CMK (cell line): ENCODE data around the gene PGLYRP1.
A peak's percentile ranks its signal among the peaks of the same experiment; 100 is the strongest.

Experiments used
- DNase-seq: peaks from one replicate; pipeline ENCODE4 v3.0.0-alpha.2; 2010; ENCODE audit warnings: low read depth

The PGLYRP1 gene

GRCh38 chr19:46032597-46033025 lies 9.8 kb upstream of the PGLYRP1 start:
- no peak for DNase-seq

DNA sequence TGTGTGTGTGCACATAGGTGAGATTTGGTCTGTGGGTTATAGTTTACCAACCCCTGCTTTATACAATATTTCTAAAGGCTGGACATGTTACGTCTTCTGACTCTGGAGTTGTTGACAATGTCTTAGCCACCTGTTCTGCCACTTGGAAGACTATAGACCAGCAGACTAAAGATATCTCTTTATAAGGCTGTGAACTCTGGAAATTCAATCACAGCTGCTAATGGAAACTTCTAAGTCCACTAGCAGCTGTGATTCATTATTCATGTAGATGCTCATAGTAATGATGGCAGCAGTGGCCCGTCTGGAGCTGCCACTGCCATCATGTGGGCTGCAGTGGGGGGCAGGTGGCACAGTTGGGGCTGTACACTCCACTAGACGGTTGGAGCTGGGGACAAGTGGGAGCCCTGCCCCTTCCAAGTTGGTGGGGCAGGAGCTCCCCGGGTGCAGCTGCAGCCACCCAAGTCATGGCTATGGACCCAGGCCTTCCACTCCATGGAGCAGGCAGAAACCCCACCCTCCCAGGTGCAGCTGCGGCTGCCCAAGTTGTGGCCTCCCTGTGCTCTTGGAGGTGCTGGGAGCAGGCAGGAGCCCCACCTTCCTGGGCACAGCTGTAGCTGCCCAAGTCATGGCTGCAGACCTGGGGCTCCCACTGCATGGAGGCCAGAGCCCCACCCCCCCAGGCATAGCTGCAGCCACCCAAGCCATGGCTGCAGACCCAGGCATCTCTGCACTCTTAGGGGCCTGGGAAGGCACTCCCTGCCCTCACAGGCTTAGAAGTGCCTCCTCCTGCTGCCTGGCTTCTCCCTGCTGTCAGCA lies 9.1 kb upstream of the PGLYRP1 start:
- no peak for DNase-seq

DNA sequence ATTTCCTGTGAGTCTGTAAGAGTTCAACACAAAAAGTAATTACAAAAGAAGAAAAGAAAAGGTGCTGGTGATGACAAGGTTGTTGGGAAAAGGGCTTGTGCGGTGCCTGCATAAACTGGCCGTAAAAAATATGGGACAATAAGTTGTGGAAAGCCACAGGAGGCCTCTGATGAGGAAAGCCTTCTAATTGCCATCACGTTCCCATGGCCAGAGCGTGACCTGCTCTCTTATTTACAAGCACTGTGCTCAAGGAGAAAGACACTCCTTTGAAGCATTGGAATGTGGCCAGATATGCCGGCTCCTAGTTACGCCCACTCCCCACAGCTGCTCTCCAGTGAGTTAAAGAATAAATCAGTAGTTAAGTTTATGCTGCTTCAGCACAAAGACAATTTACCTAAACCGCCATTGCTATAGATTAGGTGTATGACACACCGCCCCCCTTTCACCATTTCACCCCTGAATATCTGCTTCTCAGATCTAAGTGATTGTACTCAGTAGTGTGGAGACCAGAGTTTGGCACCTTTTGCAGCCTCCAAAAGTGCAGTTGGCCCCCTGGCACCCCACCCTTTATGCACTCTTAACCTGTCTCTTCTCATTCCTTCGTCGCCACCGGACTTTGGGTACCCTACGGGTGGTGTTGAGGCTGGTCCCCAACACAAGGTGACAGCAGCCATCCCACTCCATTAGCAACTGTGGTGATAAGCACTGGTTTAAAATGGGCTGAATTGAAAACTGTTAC lies 8.1 kb upstream of the PGLYRP1 start:
- DNase-seq: no peak

GRCh38 chr19:46025835-46026234 lies 3.0 kb upstream of the PGLYRP1 start:
- no peak for DNase-seq

GRCh38 chr19:46023311-46023779 lies 492 bp upstream of the PGLYRP1 start:
- no peak for DNase-seq

DNA sequence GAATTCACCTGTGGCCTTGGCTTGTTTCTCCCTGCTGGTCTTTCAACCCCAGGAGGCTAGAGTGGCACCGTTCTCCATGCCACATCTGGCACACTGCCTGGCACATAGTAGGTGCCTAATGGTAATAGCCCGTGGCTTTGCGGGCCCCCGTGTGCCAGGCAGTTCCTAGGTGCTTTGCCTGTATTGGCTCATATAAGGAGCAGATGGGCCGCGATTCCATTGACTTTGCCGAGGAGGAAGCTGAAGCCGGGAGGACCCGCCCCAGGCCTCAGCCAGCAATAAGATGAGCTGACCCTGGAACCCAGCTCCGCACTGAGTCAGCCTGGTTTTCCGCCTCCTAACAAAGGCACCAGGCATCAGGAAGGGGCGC lies 807 bp downstream of the PGLYRP1 start:
- no peak for DNase-seq

GRCh38 chr19:46021531-46022041 lies 1.3 kb downstream of the PGLYRP1 start:
- no peak for DNase-seq

- no peak for DNase-seq
Measured at GRCh38 chr19:46020819-46021125, 2.1 kb downstream of the PGLYRP1 start.

- DNase-seq: no peak
Measured at GRCh38 chr19:46019270-46019669, 3.6 kb downstream of the PGLYRP1 start.

DNA sequence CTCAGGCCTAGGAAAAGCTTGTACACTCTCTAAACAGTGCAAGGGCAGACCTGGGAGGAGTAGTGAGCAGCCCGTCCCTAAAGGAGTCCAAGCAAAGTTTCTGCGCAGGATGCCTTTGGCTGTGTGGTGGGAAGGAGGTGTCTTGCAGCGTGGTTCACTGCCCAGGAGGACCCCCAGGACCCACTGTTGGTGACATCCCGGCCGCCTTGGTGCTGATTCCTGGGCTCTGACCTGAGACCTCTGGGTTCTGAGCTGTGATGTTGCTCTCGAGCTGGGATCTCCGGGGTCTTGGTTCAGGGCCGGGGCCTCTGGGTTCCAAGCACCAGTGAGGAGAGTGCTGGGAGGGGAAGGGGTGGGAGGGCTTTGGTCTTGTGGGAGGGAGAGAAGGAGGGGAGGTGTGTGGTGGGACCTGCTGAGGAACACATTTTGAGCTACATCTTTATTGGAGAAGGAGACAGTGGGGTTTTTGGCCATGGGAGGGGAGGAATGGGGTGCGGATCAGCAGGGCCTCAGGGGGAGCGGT lies 4.1 kb downstream of the PGLYRP1 start:
- DNase-seq: no peak

GRCh38 chr19:46017874-46018675 lies 4.8 kb downstream of the PGLYRP1 start:
- no peak for DNase-seq

DNA sequence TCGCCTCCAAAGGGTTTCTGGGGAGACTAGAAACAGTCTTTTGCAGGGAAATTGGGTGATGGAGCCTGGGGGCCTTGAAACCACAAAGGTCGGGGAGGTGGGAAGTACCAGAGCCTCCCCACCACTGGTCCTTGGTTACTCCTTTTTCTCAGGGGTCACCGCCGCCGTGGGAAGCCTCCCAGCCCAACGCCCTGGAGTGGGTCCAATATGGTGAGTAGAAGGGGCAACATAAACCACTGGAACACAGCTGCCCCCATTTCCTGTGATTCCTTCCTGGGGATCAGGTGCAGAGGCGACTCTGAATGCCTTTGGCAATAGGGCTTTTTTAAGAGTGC lies 5.8 kb downstream of the PGLYRP1 start:
- DNase-seq: no peak

- DNase-seq: peak; percentile 55
Measured at GRCh38 chr19:46016426-46017094, 6.3 kb downstream of the PGLYRP1 start.

DNA sequence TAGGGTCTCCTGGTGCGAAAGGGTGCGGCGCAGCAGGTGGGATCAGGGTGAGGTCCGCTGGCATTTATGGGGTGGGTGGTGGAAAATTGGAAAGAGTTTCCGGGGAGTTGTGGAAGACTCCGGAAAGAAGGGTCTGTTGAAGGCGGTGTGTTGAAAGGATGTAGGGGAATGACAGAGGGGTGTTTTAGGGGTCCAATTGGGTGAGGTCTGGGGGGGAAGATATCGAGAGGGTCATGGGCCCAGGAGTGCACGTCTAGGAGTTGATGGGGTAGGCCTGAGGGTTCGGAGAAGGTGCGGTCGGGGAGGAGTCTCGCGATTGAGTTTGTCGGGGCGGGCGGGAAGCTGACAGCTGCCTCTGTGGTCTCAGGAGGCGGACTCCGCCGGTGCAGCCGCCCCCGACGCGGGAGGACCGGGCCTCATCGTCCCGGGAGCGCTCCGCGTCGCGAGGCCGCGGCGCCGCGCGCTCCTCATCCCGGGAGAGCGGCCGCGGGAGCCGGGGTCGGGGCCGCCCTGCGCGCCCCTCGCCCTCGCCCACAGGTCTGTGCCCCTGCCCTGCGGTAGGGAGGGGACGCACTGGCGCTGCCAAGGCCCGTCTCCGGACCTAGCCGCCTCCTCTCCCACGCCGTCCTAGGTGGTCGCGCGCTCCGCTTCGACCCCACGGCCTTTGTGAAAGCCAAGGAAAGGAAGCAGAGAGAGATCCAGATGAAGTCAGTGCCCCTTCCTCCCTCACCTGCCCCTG lies 7.0 kb downstream of the PGLYRP1 start:
- DNase-seq: no peak

- DNase-seq: no peak
Measured at GRCh38 chr19:46014941-46015686, 7.7 kb downstream of the PGLYRP1 start.

DNA sequence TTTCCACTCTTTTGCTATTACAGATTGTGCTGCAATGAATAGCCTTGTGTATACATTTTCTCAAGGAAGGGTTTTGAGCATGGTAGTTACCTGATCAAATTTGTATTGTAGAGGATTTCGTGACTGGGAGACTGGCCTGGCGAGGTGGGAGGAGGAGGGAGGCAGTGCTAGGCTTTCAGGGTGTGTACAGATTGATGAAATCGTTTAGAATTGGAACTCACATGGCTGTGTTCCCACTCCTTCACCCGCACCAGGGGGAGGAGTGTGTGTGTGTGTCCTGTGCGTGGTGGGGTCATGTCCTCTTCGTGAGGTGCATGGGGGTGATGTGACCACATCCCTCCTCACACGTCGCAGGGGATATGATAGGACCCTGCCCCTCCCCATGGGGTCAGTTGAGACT lies 8.3 kb downstream of the PGLYRP1 start:
- no peak for DNase-seq

DNA sequence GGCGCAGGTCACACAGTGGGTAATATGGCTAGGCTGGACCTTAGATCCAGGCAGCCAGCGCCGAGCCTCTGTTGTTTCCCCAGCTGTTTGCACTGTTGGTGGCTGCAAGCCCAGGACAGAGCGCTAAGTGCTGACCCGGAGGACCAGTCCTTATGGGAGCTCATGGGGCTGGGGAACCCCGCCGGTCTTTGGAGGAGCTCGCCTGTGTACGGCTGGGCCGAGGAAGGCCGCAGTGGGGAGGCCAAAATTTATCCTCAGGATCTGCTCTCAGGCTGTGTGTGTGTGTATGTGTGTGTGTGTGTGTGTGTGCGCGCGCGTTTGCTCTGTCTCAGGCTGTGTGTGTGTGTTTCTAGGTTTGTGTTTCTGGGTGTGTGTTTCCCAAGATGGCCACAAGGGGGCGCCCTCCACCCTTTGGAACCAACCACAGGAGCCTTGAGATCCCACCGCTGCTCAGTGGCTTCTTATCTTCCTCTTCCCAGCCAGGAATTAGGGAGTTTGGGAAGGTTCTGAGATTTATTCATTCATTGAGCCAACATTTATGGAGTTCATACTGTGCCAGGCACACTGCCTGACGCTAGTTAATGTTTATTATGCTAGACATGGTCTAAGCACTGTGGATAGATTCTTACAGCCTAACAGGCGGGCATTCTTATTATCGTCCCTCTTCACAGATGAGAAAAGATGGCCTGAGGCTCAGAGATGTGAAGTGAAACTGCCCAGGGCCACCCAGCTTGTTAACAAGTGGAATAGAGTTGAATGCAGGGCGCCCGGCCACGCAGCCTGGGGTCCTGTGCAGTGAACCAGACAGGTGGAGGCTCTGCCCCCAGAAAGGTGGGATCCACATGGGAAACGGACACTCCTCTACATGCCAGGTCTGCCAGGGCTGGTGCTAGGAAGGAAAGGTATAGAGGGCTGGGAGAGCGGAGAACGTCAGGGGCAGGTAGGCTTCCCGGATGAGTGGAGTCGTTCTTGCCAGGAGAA lies 13.0 kb downstream of the PGLYRP1 start:
- DNase-seq: peak; percentile 55

- no peak for DNase-seq
Measured at GRCh38 chr19:46006411-46006810, 16.4 kb downstream of the PGLYRP1 start.

GRCh38 chr19:46002678-46003275 lies 20.1 kb downstream of the PGLYRP1 start:
- no peak for DNase-seq
